GM12878 (cell line): ENCODE measurements around the gene RTF1. TPM values are rescaled to one million over a fixed set of nuclear protein-coding genes. Genes with fewer than 3 reads are reported as not detected.

ENCODE experiments used
- ATAC-seq: fragments of 200-7000 bp; cut with Tn5 transposase; 3 replicates; pipeline ENCODE4 v1.9.1; 2020; ENCODE audit warnings: mild to moderate bottlenecking, moderate library complexity
- BruUV-seq: library from RNA; stranded (reverse); fragments of 400-500 nt; replicated peaks from 2 replicates; lab custom pipeline; 2021; lab: Mats Ljungman, UMichigan
- CTCF ChIA-PET: fragments of 300-600 bp; sonication (Branson Sonifier 250); formaldehyde crosslinking; extraction: SDS; loops from one replicate; lab custom pipeline; 2021; ENCODE audit warnings: inconsistent platforms; lab: Yijun Ruan, JAX
- POLR2A ChIA-PET: fragments of 350-600 bp; formaldehyde crosslinking; extraction: SDS; loops from one replicate; lab custom pipeline; 2021; ENCODE audit warnings: inconsistent platforms; lab: Charles Lee
- RAD21 ChIA-PET: fragments of 300-600 bp; sonication (Branson Sonifier 250); formaldehyde crosslinking; loops from one replicate; lab custom pipeline; 2023; ENCODE audit warnings: antibody characterized with exemption; ENCODE audit not compliant: unreplicated experiment; lab: Charles Lee
- SMC1A ChIA-PET: fragments of 300-600 bp; sonication (Branson Sonifier 250); formaldehyde crosslinking; loops from one replicate; lab custom pipeline; 2023; ENCODE audit not compliant: unreplicated experiment, uncharacterized antibody; lab: Charles Lee
- DNase-seq: peaks from one replicate; pipeline ENCODE4 v3.0.0-alpha.2; 2011; ENCODE audit warnings: low read depth, low spot score
- FAIRE-seq: peaks from 3 replicates; lab custom pipeline; 2011; peaks lifted over from hg19 to GRCh38; lab: Jason Lieb, UNC
- H2AFZ ChIP-seq: 2 replicates; pipeline ENCODE4 v1.6.0; 2011; ENCODE audit warnings: low read depth, low read length, control low read depth; ENCODE audit not compliant: control insufficient read depth
- H3K27ac ChIP-seq: 2 replicates; pipeline ENCODE4 v1.5.1; 2011; ENCODE audit warnings: control low read depth; ENCODE audit not compliant: control insufficient read depth, insufficient read depth
- H3K27me3 ChIP-seq, 2 experiments: replicated peaks in 1 of 2; 2 replicates each; pipeline versions ENCODE4 v1.6.0 to v1.6.1; 2011; ENCODE audit warnings: low read length in 1 of 2; ENCODE audit not compliant: control insufficient read depth in 2 of 2, insufficient read depth in 2 of 2
- H3K36me3 ChIP-seq, 2 experiments: 2 replicates each; pipeline ENCODE4 v1.5.1; 2011; ENCODE audit warnings: low read length in 1 of 2; ENCODE audit not compliant: control insufficient read depth in 2 of 2, insufficient read depth in 2 of 2
- H3K4me1 ChIP-seq: 2 replicates; pipeline ENCODE4 v1.6.1; 2011; ENCODE audit warnings: mild to moderate bottlenecking, low read length, moderate library complexity, mixed read lengths; ENCODE audit not compliant: control insufficient read depth, insufficient read depth
- H3K4me2 ChIP-seq: 2 replicates; pipeline ENCODE4 v1.6.0; 2011; ENCODE audit warnings: control low read depth; ENCODE audit not compliant: control insufficient read depth, insufficient read depth
- H3K4me3 ChIP-seq: fragments of 200-600 bp; sonication (generic); 2 replicates; pipeline ENCODE4 v1.5.1; 2016
- H3K79me2 ChIP-seq: 2 replicates; pipeline ENCODE4 v1.6.0; 2011; ENCODE audit warnings: low read length; ENCODE audit not compliant: control insufficient read depth, insufficient read depth
- H3K9ac ChIP-seq: 2 replicates; pipeline ENCODE4 v1.8.0; 2011; ENCODE audit warnings: low read length, control low read depth, mixed read lengths; ENCODE audit not compliant: control insufficient read depth, insufficient read depth
- H3K9me3 ChIP-seq: replicated peaks from 3 replicates; pipeline ENCODE4 v1.5.1; 2011; ENCODE audit warnings: mild to moderate bottlenecking, low read length; ENCODE audit not compliant: control insufficient read depth, insufficient read depth
- H4K20me1 ChIP-seq: 2 replicates; pipeline ENCODE4 v1.6.0; 2011; ENCODE audit not compliant: control insufficient read depth, insufficient read depth
- ESRRA ChIP-seq: IDR thresholded peaks from 2 replicates; pipeline ENCODE4 v1.6.1; 2012; ENCODE audit warnings: mild to moderate bottlenecking, low read length, improper control_type of control experiment
- RFX5 ChIP-seq: IDR thresholded peaks from 2 replicates; pipeline ENCODE4 v1.6.1; 2011; ENCODE audit warnings: low read depth, low read length, improper control_type of control experiment
- ZBTB11 ChIP-seq: fragments of 450-650 bp; formaldehyde crosslinking; IDR thresholded peaks from 2 replicates; pipeline ENCODE4 v1.5.0; 2022; ENCODE audit warnings: mild to moderate bottlenecking, missing genetic modification characterization
- WGBS: methylation state at CpG from one replicate; pipeline ENCODE4 v1.1.6; 2016; ENCODE audit warnings: low lambda C conversion rate; ENCODE audit not compliant: insufficient replicate concordance, insufficient coverage; ENCODE audit errors: missing lambda C conversion rate; 5-methylcytosine and 5-hydroxymethylcytosine counted together
- in situ Hi-C: fragments of 300-500 bp; cut with MboI; formaldehyde crosslinking; loops from 9 replicates; pipeline ENCODE4 v1.14.3; 2018; ENCODE audit warnings: mixed read lengths
- intact Hi-C: fragments of 100-400 bp; cut with micrococcal nuclease; formaldehyde crosslinking; loops from one replicate; pipeline ENCODE4 v1.14.2; 2022; ENCODE audit not compliant: unreplicated experiment
- polyA plus RNA-seq, 11 experiments: library from polyadenylated mRNA; depleted of rRNA in 4 of 11; unstranded in 6 of 11; stranded (reverse) in 5 of 11; fragments of >200 nt; fragmentation: Nextera tagmentation in 4 of 11; fragmentation: Illumina TruSeq in 1 of 11; extraction: Ambion mirVana in 4 of 11; extraction: Trizol in 1 of 11; gene quantifications; 1 replicate in 1 of 11; 2 replicates in 10 of 11; pipeline versions ENCODE4 v1.2.1 to v1.2.3, GENCODE V29; 2011 to 2016; ENCODE audit warnings: inconsistent platforms in 2 of 11, missing spikeins in 2 of 11, low read depth in 1 of 11
- total RNA-seq, 4 experiments: library from RNA; depleted of rRNA in 3 of 4; stranded (reverse); fragments of >200 nt in 3 of 4; fragmentation: Illumina TruSeq in 1 of 4; extraction: Trizol in 1 of 4; gene quantifications; 2 replicates each; pipeline versions ENCODE4 v1.2.1 to v1.2.3, GENCODE V29; 2013 to 2021
- TF ChIP-seq, protein P1 (sequence below): fragments of 450-650 bp; IDR thresholded peaks from 2 replicates; pipeline ENCODE4 v1.6.1; 2017; ENCODE audit warnings: mild to moderate bottlenecking, moderate library complexity

RTF1 gene
- total and polyA plus RNA-seq, 10 of the 15 experiments (the other 5 are each of a cell fraction or from before 2014, with no cell fraction given), result 7.2 to 67.9 (median 32.3) TPM

DNA sequence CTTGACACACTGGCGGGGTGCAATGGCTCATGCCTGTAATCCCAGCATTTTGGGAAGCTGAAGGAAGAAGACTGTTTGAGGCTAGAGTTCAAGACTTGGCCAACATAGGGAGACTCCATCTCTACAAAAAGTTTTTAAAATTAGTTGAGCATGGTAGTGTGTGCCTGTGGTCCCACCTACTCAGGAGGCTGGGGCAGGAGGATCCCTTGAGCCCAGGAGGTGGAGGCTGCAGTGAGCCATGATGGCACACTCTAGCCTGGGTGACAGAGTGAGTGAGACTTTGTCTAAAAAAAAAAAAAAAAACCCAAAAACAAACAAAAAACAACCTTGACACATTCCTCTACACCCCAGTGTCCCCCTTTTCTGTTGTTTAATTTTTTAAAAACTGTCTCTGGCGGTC is 72.7 kb downstream of the RTF1 start:
- in situ Hi-C loops, result no loop called here
- H3K27ac ChIP-seq, result no peak overlapping the region
- CTCF ChIA-PET, result no interaction called here
- POLR2A ChIA-PET, result no interaction called here
- no peak overlapping the region for H2AFZ ChIP-seq
- H3K9ac ChIP-seq, result no peak overlapping the region
- peaks cover 2 to 4% of the 10 kb centered on the region in 2 experiments; a peak in 3 of 4 replicates for H3K27me3 ChIP-seq
- 100% methylated on average over 2 of the region's 2 CpGs for WGBS
- RAD21 ChIA-PET, result no interaction called here
- SMC1A ChIA-PET, result no interaction called here
- ATAC-seq (no peak), FAIRE-seq (peak; percentile 61)
- no peak overlapping the region for H3K4me2 ChIP-seq
- H3K36me3 ChIP-seq, result no peaks in the 10 kb centered on the region
- H3K4me3 ChIP-seq, result no peak overlapping the region
- no peak for TF ChIP-seq ESRRA
- TF ChIP-seq, protein P1, sequence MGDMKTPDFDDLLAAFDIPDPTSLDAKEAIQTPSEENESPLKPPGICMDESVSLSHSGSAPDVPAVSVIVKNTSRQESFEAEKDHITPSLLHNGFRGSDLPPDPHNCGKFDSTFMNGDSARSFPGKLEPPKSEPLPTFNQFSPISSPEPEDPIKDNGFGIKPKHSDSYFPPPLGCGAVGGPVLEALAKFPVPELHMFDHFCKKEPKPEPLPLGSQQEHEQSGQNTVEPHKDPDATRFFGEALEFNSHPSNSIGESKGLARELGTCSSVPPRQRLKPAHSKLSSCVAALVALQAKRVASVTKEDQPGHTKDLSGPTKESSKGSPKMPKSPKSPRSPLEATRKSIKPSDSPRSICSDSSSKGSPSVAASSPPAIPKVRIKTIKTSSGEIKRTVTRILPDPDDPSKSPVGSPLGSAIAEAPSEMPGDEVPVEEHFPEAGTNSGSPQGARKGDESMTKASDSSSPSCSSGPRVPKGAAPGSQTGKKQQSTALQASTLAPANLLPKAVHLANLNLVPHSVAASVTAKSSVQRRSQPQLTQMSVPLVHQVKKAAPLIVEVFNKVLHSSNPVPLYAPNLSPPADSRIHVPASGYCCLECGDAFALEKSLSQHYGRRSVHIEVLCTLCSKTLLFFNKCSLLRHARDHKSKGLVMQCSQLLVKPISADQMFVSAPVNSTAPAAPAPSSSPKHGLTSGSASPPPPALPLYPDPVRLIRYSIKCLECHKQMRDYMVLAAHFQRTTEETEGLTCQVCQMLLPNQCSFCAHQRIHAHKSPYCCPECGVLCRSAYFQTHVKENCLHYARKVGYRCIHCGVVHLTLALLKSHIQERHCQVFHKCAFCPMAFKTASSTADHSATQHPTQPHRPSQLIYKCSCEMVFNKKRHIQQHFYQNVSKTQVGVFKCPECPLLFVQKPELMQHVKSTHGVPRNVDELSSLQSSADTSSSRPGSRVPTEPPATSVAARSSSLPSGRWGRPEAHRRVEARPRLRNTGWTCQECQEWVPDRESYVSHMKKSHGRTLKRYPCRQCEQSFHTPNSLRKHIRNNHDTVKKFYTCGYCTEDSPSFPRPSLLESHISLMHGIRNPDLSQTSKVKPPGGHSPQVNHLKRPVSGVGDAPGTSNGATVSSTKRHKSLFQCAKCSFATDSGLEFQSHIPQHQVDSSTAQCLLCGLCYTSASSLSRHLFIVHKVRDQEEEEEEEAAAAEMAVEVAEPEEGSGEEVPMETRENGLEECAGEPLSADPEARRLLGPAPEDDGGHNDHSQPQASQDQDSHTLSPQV, result no peak
- TF ChIP-seq ZBTB11 (CRISPR knock-in tag), result no peak
- no peak for TF ChIP-seq RFX5
- TF ChIP-seq, all 136 proteins: peak for 0
- no peaks in the 10 kb centered on the region for H3K9me3 ChIP-seq
- no peaks in the 10 kb centered on the region for H3K79me2 ChIP-seq
- no peaks in the 10 kb centered on the region for H4K20me1 ChIP-seq
- no TSS peak for BruUV-seq
- no peak for DNase-seq
- peaks cover 26% of the 10 kb centered on the region for H3K4me1 ChIP-seq
- intact Hi-C loops, result no loop called here
